Activated B cell treated with CpG ODN at 0.5 μM for 24 hours (primary cell): ENCODE data around the gene TH. TPM values are rescaled to one million over a fixed set of nuclear protein-coding genes. Genes with fewer than 3 reads are reported as not detected.

Experiments used
- ATAC-seq: fragments of 200-7000 bp; cut with Tn5 transposase; one replicate; pipeline ENCODE4 v1.10.0; 2021; ENCODE audit warnings: low read depth, mild to moderate bottlenecking, moderate library complexity
- CTCF ChIA-PET: fragments of 350-600 bp; sonication (Branson Sonifier 250); formaldehyde crosslinking; loops from one replicate; lab custom pipeline; 2021; ENCODE audit warnings: antibody characterized with exemption; lab: Charles Lee
- POLR2A ChIA-PET: fragments of 350-600 bp; sonication (Branson Sonifier 250); formaldehyde crosslinking; loops from one replicate; lab custom pipeline; 2021; ENCODE audit warnings: antibody characterized with exemption; lab: Charles Lee
- DNase-seq: peaks from one replicate; pipeline ENCODE4 v3.0.0; 2022
- H3K27ac Mint-ChIP-seq: one replicate; pipeline ENCODE4 v1.8.0; 2020; ENCODE audit warnings: mixed read lengths
- H3K27me3 Mint-ChIP-seq: one replicate; pipeline ENCODE4 v1.8.0; 2021; ENCODE audit warnings: mixed read lengths
- H3K36me3 Mint-ChIP-seq: one replicate; pipeline ENCODE4 v1.8.0; 2021; ENCODE audit warnings: low read depth, mixed read lengths
- H3K4me1 Mint-ChIP-seq: one replicate; pipeline ENCODE4 v1.8.0; 2021; ENCODE audit warnings: mixed read lengths
- H3K4me3 Mint-ChIP-seq: one replicate; pipeline ENCODE4 v1.8.0; 2020; ENCODE audit warnings: mild to moderate bottlenecking, mixed read lengths
- H3K9me3 Mint-ChIP-seq: one replicate; pipeline ENCODE4 v1.8.0; 2020; ENCODE audit warnings: mixed read lengths
- intact Hi-C: fragments of 100-400 bp; cut with micrococcal nuclease; formaldehyde crosslinking; loops from one replicate; pipeline ENCODE4 v1.15.1; 2024
- total RNA-seq: library from RNA; stranded (reverse); gene quantifications from 2 replicates; pipeline ENCODE4 v1.2.3, GENCODE V29; 2022
- TF ChIP-seq, protein P1 (sequence below): fragments of 200-600 bp; IDR thresholded peaks from one replicate; pipeline ENCODE4 v1.8.0; 2022; ENCODE audit warnings: antibody characterized with exemption, mild to moderate bottlenecking

TH gene
- total RNA-seq, 1 donor from 2014 or later = not detected

DNA sequence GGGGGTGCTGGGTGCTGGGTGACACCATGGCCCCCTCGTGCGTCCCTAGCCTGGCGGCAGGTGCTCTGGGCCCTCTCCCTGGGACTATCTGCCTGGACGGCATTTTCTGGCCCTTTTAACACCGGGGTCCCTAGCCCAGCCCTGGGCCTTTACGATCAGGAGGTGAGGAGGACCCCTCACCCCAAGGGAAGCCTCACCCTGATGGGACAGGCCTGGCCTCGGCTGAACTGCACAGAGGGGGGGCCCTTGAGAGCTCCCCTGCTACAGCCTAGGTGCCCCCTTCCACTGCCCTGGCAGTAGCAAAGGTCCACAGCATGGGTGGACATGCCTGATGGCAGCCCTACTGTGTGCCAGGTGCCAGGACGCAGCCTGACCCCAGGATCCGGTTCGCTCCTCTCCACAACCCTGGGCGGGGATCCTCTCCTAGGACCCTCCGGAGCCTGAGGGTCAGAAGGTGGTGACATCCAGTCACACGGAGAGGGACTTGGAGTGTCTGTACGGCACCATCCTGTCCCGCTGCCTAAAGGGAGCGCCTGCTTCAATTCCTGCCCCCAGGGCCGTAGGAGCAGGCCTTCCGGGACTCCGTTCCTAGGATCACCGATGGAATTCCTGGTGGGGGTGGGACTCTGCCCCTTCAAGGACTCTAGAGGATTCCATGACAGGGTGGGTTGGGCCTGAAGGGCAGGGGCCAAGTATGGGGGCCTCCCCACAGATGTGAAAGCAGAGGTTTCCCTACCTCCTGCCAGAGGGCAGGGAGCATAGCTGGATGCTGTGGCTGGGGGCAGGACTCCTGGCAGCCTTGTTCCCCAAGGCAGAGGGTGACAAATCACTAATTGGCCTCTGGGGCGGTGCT, 33.0 kb upstream of the TH start:
- intact Hi-C loops = no loop called here
- Mint-ChIP-seq H3K27me3 (peaks cover 8% of the 10 kb centered on the region), H3K36me3 (no peaks in the 10 kb centered on the region), H3K9me3 (peaks cover 3% of the 10 kb centered on the region), H3K4me1 (no peaks in the 10 kb centered on the region), H3K27ac (no peak overlapping the region), H3K4me3 (no peak overlapping the region)
- ATAC-seq = no peak
- TF ChIP-seq, protein P1, sequence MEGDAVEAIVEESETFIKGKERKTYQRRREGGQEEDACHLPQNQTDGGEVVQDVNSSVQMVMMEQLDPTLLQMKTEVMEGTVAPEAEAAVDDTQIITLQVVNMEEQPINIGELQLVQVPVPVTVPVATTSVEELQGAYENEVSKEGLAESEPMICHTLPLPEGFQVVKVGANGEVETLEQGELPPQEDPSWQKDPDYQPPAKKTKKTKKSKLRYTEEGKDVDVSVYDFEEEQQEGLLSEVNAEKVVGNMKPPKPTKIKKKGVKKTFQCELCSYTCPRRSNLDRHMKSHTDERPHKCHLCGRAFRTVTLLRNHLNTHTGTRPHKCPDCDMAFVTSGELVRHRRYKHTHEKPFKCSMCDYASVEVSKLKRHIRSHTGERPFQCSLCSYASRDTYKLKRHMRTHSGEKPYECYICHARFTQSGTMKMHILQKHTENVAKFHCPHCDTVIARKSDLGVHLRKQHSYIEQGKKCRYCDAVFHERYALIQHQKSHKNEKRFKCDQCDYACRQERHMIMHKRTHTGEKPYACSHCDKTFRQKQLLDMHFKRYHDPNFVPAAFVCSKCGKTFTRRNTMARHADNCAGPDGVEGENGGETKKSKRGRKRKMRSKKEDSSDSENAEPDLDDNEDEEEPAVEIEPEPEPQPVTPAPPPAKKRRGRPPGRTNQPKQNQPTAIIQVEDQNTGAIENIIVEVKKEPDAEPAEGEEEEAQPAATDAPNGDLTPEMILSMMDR = no peak
- CTCF ChIA-PET = no interaction called here
- DNase-seq = no peak
- POLR2A ChIA-PET = no interaction called here

DNA sequence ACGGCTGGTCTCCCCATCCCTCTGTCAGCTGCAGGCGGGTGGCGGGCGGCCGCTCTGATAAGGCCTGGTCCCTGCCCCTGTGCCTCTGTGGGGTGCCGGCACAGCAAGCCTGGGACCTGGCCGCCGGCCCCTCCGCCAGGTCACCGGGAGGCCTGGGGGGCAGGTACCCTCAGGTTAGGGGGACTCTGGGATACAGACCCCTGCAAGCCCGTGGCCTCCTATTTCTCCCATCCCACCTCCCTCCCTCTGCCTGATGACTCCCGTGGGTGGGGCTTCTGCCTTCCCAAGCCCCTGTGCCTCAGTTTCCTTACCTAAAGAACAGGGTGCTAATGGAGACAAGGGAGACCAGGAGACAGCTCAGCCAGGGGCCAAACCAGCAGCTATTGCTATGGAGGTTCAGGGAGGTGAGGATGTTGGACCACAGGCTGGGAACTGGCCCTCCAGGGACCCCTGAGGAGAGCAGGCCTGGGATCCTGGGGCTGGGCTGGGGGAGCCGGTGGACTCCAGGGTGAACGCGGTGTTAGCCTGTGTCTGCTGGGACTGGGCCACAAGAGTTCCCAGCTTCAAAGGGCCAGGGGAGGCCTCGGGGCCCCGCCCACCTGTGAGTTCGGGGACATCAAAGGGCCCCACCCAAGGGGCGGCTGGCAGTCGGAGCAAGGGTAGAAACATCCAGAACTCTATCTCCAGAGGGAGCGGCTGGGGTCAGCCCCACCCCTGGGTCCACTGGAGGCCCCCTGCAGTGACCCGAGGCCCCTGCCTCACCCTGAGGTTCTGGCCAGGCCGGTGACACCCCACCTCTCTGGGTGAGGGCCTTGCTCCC, 32.0 kb upstream of the TH start:
- Mint-ChIP-seq H3K27ac (no peak overlapping the region), H3K27me3 (peaks cover 8% of the 10 kb centered on the region), H3K4me1 (no peaks in the 10 kb centered on the region), H3K9me3 (peaks cover 3% of the 10 kb centered on the region), H3K4me3 (no peak overlapping the region), H3K36me3 (no peaks in the 10 kb centered on the region)
- CTCF ChIA-PET = no interaction called here
- TF ChIP-seq, protein P1 = no peak
- ATAC-seq = no peak
- POLR2A ChIA-PET = no interaction called here
- no peak for DNase-seq
- intact Hi-C loops = no loop called here

DNA sequence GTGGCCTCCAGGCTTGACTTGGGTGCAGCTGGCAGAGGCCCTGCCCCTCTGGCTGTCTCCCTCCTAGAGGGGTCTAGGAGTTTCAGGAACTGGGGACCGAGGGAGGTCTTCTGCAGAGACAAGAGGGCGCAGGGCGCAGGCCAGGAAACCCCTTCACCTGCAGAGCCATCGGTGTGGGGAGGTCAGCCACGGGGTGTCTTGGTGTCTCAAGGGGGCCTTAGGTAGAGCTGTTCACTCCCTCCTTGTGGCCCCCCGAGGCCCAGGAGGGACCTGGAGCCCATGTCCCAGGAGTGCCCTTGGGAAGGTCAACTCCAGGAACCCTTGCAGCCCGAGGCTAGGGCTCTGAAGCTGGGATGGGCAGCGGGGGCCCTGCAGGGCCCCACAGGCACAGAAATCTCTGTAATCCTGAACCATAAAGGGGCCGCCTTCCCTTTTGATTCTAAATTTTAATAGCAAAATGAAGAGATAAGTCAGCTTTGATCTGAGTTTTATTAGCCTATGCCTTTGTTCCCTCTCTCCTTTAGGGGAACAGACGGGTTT, 31.4 kb upstream of the TH start:
- H3K27ac Mint-ChIP-seq = no peak overlapping the region
- no peaks in the 10 kb centered on the region for H3K36me3 Mint-ChIP-seq
- intact Hi-C loops = no loop called here
- H3K9me3 Mint-ChIP-seq = peaks cover 3% of the 10 kb centered on the region
- no peak overlapping the region for H3K4me3 Mint-ChIP-seq
- TF ChIP-seq, protein P1 = no peak
- ATAC-seq = no peak
- no peak for DNase-seq
- no peaks in the 10 kb centered on the region for H3K4me1 Mint-ChIP-seq
- H3K27me3 Mint-ChIP-seq = peaks cover 3% of the 10 kb centered on the region
- ChIA-PET POLR2A (no interaction called here), CTCF (interaction anchor here (1.4 kb wide), 1 partner anchor 218 kb away, joined by 4 read pairs; no protein-coding TSS in a partner anchor)

DNA sequence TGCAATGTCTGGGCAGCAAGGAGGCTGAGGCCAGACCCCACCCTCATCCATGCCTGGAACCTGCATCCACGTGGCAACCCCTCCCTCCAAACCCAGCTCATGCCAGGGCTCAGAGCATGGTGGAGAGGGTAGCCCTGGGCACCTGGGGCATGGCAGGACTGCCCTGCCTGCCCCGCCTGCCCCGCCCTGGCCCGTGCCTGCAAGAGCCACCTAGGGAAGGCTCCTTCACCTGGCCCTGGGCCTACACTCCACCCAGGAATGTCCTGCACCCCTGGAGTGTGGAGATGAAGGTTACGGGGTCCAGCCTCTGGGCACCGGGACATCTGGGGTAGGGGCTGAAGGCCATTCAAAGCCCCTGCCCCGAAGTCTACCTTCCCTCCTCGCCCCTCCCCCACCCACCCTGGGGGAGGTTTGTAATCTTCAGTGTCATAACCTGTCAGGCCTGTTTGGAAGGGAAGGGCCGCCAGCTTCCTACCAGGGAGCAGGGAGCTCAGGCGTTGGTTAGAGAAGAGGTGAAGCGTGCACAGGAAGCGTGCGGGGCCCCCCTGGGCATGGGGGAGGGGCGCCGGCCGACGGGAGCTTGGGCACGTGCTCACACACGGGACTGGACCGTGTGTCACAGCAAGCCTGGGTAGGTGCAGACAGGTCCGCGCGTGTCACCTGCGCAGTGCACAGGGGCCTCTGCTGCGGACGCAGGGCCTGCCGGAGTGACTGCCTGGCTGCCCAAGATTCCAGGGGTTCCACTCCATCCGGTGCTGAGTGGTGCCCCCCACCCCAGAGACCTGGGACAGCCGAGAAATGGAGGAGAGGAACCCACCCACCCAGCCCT, 30.7 kb upstream of the TH start:
- TF ChIP-seq, protein P1 = no peak
- Mint-ChIP-seq H3K36me3 (no peaks in the 10 kb centered on the region), H3K9me3 (peaks cover 3% of the 10 kb centered on the region), H3K4me1 (no peaks in the 10 kb centered on the region), H3K27ac (no peak overlapping the region), H3K27me3 (peaks cover 2% of the 10 kb centered on the region), H3K4me3 (no peak overlapping the region)
- ATAC-seq = no peak
- CTCF ChIA-PET = interaction anchor here (1.4 kb wide), 1 partner anchor 218 kb away, joined by 4 read pairs; no protein-coding TSS in a partner anchor
- no peak for DNase-seq
- intact Hi-C loops = no loop called here
- POLR2A ChIA-PET = no interaction called here
